ENCODE data around the gene KRT72. TPM values are rescaled to one million over a fixed set of nuclear protein-coding genes. Genes with fewer than 3 reads are reported as not detected.

The KRT72 gene
- total RNA-seq, 1 experiment from 2014 or later = not detected

DNA sequence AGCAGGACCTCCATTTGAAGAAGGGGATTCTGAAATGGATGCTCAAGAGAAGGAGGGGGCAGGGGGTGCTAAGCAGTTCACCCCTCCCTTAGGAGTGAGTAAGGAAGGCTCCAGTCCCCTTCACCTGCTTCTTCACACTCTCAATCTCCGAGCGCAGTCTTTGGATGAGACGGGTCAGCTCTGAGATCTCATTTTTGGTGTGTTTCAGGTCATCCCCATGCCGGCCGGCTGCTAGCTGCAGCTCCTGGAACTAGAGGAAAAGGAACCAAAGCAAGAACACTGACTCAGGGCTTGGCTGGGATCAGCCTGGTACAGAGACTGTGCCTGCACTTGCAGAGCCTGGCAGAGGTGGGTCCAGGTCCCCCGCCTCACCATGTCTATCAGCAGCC lies 9.8 kb upstream of the KRT72 start:
- H3K9me3 ChIP-seq (ENCODE audit: control insufficient read depth, low read depth, low read length) = no peaks in the 10 kb centered on the region
- H2BK12ac ChIP-seq (ENCODE audit: insufficient read length, low read depth, low read length) = no peak overlapping the region
- H3K14ac ChIP-seq (ENCODE audit: insufficient read depth, low read length) = no peak overlapping the region
- H3K4me3 Mint-ChIP-seq = no peak overlapping the region
- WGBS (ENCODE audit: extremely low coverage, insufficient read length, low lambda C conversion rate) = no CpG with 5 or more reads among the region's 6 CpGs
- H2BK15ac ChIP-seq (ENCODE audit: low read depth, low read length) = no peak overlapping the region
- H2AFZ ChIP-seq (ENCODE audit: low read length) = no peak overlapping the region
- H3K9ac ChIP-seq (ENCODE audit: extremely low read depth, insufficient read length, low read length) = no peak overlapping the region
- no peaks in the 10 kb centered on the region for H3K9me3 Mint-ChIP-seq
- H2AK5ac ChIP-seq (ENCODE audit: insufficient read length, low read length) = no peak overlapping the region
- no peak overlapping the region for H3T11ph ChIP-seq (ENCODE audit: low read length)
- H4K8ac ChIP-seq (replicated peaks; ENCODE audit: insufficient read length, low read depth, low read length) = no peak overlapping the region
- no peaks in the 10 kb centered on the region for H3K4me1 ChIP-seq (ENCODE audit: insufficient read depth, low read length)
- no peak overlapping the region for H2BK20ac ChIP-seq (ENCODE audit: low read depth, low read length, poor library complexity, severe bottlenecking)
- DNase-seq = peak; percentile 16
- no peak overlapping the region for H4K5ac ChIP-seq (ENCODE audit: insufficient read length, low read depth, low read length)
- no peaks in the 10 kb centered on the region for H3K79me2 ChIP-seq (ENCODE audit: insufficient read depth, low read length)
- H3K23me2 ChIP-seq (ENCODE audit: insufficient read length, low read depth, low read length, poor library complexity, severe bottlenecking) = no peaks in the 10 kb centered on the region
- H3K18ac ChIP-seq (ENCODE audit: insufficient read length, low read depth, low read length) = no peak overlapping the region
- no peak overlapping the region for H2BK120ac ChIP-seq (ENCODE audit: low read depth, low read length, poor library complexity, severe bottlenecking)
- H2BK5ac ChIP-seq (ENCODE audit: insufficient read length, low read length) = no peak overlapping the region
- H3K36me3 Mint-ChIP-seq (ENCODE audit: insufficient read depth in 1 of 3, low read depth in 3 of 3) = no peaks in the 10 kb centered on the region
- H3K27me3 Mint-ChIP-seq (ENCODE audit: low read depth) = peaks cover 44% of the 10 kb centered on the region
- no peak overlapping the region for H3K27ac ChIP-seq (ENCODE audit: insufficient read length, low read depth, low read length)
- no peak overlapping the region for H3K23ac ChIP-seq (ENCODE audit: insufficient read length, low read depth, low read length)
- no peak overlapping the region for H3K56ac ChIP-seq (ENCODE audit: insufficient read length, low read depth, low read length)
- no peak overlapping the region for H4K91ac ChIP-seq (ENCODE audit: insufficient read length, low read depth, low read length)
- TF ChIP-seq, protein P1, sequence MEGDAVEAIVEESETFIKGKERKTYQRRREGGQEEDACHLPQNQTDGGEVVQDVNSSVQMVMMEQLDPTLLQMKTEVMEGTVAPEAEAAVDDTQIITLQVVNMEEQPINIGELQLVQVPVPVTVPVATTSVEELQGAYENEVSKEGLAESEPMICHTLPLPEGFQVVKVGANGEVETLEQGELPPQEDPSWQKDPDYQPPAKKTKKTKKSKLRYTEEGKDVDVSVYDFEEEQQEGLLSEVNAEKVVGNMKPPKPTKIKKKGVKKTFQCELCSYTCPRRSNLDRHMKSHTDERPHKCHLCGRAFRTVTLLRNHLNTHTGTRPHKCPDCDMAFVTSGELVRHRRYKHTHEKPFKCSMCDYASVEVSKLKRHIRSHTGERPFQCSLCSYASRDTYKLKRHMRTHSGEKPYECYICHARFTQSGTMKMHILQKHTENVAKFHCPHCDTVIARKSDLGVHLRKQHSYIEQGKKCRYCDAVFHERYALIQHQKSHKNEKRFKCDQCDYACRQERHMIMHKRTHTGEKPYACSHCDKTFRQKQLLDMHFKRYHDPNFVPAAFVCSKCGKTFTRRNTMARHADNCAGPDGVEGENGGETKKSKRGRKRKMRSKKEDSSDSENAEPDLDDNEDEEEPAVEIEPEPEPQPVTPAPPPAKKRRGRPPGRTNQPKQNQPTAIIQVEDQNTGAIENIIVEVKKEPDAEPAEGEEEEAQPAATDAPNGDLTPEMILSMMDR (conservative IDR thresholded peaks at IDR 0.05) = no peak
- peaks cover 0 to 4% of the 10 kb centered on the region in 2 experiments; a peak in 2 of 4 replicates for H3K4me1 Mint-ChIP-seq
- H4K20me1 ChIP-seq (ENCODE audit: control insufficient read depth, insufficient read depth, insufficient read length) = no peaks in the 10 kb centered on the region
- no peak overlapping the region for H3K4ac ChIP-seq (ENCODE audit: low read depth, low read length)
- no peaks in the 10 kb centered on the region for H3K27me3 ChIP-seq (ENCODE audit: insufficient read depth, low read length)
- H3K79me1 ChIP-seq (ENCODE audit: insufficient read depth, low read depth, low read length, poor library complexity, severe bottlenecking) = no peaks in the 10 kb centered on the region
- no peak overlapping the region for H3K4me2 ChIP-seq (ENCODE audit: insufficient read depth, insufficient read length, low read length)
- no peak overlapping the region for H3K27ac Mint-ChIP-seq

Data from H9 (cell line).